ENCODE measurements around the gene INSR.

The INSR gene

GRCh38 chr19:7252364-7252763, 41.9 kb downstream of the INSR start:
- no peak overlapping the region for H3K4me3 ChIP-seq (replicated peaks in 1 of 2; ENCODE audit: low read depth in 2 of 2, low read length in 2 of 2)
- no peak for TF ChIP-seq CTCF (IDR thresholded peaks at IDR 0.05; ENCODE audit: low read depth, low read length)
- DNase-seq (ENCODE audit: low read depth in 2 of 2), result no peak

DNA sequence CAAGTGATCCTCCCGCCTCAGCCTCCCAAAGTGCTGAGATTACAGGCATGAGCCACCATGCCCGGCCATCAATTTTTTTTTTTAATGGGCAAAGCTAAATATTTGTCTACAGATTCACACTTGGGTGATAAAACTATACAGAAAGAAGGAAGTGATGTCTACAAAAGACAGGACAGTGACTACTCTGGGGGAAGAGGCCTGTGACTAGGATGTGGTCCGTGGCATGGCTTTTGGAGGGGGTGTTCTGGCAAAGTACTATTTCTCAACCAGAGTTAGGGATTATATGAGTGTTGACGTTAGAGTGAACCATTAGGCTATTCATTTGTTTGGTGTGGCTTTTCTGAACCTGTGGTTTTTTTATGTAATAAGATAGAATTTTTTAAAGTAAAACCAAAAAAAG, 42.7 kb downstream of the INSR start:
- no peak for DNase-seq (ENCODE audit: low read depth in 2 of 2)
- no peak overlapping the region for H3K4me3 ChIP-seq (replicated peaks in 1 of 2; ENCODE audit: low read depth in 2 of 2, low read length in 2 of 2)
- TF ChIP-seq CTCF (IDR thresholded peaks at IDR 0.05; ENCODE audit: low read depth, low read length), result no peak

GRCh38 chr19:7250951-7251350, 43.3 kb downstream of the INSR start:
- TF ChIP-seq CTCF (IDR thresholded peaks at IDR 0.05; ENCODE audit: low read depth, low read length), result no peak
- no peak overlapping the region for H3K4me3 ChIP-seq (replicated peaks in 1 of 2; ENCODE audit: low read depth in 2 of 2, low read length in 2 of 2)

GRCh38 chr19:7250057-7250596, 44.1 kb downstream of the INSR start:
- H3K4me3 ChIP-seq (replicated peaks in 1 of 2; ENCODE audit: low read depth in 2 of 2, low read length in 2 of 2), result no peak overlapping the region
- no peak for TF ChIP-seq CTCF (IDR thresholded peaks at IDR 0.05; ENCODE audit: low read depth, low read length)
- DNase-seq (ENCODE audit: low read depth in 2 of 2), result no peak

More at GRCh38 chr19:7250951-7251350, 43.3 kb downstream of the INSR start:
- no peak for DNase-seq (ENCODE audit: low read depth in 2 of 2)

DNA sequence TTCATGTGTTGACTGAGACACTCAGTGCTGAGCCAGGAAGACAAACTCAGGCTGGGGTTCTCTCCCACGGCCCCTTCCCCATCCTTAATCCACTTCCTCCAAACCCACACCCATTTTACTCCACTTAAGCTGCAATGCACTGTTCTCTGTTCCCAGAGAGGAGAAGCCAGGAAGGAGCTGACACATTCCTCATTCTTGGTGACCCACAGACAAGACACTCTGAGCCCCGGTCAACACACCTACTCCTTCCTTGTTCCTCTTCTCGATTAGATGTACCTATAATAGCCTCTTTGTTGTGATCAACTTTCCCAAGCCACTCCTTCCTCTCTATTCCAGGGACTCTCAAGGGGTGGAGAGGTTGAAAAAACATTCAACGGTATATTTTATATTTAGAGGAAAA, 47.1 kb downstream of the INSR start:
- no peak for DNase-seq (ENCODE audit: low read depth in 2 of 2)
- H3K4me3 ChIP-seq (replicated peaks in 1 of 2; ENCODE audit: low read depth in 2 of 2, low read length in 2 of 2), result no peak overlapping the region
- TF ChIP-seq CTCF (IDR thresholded peaks at IDR 0.05; ENCODE audit: low read depth, low read length), result no peak

GRCh38 chr19:7246601-7247000, 47.6 kb downstream of the INSR start:
- no peak for TF ChIP-seq CTCF (IDR thresholded peaks at IDR 0.05; ENCODE audit: low read depth, low read length)
- H3K4me3 ChIP-seq (replicated peaks in 1 of 2; ENCODE audit: low read depth in 2 of 2, low read length in 2 of 2), result no peak overlapping the region
- no peak for DNase-seq (ENCODE audit: low read depth in 2 of 2)
